ENCODE measurements around the gene GMPR.
A peak's percentile ranks its signal among the peaks of the same experiment; 100 is the strongest.

GMPR gene

DNA sequence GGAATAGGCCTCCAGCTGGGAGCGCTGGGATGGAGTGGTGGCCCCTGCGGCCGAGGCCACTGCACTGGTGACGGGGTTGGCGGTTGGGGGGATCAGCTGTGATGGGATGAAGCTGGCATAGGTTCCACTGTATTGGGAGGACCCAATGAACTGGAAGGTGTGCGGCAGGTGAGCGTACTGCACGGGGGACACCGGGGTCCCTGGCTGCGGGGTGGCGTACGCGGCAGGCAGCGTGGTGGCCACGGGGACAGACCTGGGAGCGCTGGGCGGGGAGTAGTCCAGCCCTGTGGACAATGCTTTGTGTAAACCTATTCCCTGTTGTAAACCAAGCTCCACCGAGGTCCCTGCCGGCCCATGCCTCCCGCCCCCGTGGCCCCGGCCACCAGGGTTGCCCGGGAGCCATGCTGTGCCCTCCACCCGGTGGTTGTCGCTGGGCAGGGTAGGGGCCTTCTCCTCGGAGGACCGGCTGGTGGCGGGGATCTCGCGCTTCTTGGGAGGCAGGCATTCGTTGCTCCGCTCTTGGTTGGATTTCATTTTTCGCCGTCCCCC, 89.5 kb downstream of the GMPR start:
- TF ChIP-seq, protein P1, sequence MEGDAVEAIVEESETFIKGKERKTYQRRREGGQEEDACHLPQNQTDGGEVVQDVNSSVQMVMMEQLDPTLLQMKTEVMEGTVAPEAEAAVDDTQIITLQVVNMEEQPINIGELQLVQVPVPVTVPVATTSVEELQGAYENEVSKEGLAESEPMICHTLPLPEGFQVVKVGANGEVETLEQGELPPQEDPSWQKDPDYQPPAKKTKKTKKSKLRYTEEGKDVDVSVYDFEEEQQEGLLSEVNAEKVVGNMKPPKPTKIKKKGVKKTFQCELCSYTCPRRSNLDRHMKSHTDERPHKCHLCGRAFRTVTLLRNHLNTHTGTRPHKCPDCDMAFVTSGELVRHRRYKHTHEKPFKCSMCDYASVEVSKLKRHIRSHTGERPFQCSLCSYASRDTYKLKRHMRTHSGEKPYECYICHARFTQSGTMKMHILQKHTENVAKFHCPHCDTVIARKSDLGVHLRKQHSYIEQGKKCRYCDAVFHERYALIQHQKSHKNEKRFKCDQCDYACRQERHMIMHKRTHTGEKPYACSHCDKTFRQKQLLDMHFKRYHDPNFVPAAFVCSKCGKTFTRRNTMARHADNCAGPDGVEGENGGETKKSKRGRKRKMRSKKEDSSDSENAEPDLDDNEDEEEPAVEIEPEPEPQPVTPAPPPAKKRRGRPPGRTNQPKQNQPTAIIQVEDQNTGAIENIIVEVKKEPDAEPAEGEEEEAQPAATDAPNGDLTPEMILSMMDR (IDR thresholded peaks at IDR 0.05; ENCODE audit: low read depth, low read length) = no peak

GRCh38 chr6:16329233-16329632, 90.8 kb downstream of the GMPR start:
- DNase-seq (ENCODE audit: extremely low read depth, low read depth) = no peak
- TF ChIP-seq, protein P1 (IDR thresholded peaks at IDR 0.05; ENCODE audit: low read depth, low read length) = no peak

More for the DNA sequence above, 89.5 kb downstream of the GMPR start:
- DNase-seq (ENCODE audit: extremely low read depth, low read depth) = no peak

- DNase-seq (ENCODE audit: extremely low read depth, low read depth) = no peak
- TF ChIP-seq, protein P1 (IDR thresholded peaks at IDR 0.05; ENCODE audit: low read depth, low read length) = peak; percentile 97
Observed at GRCh38 chr6:16331384-16332174, 93.2 kb downstream of the GMPR start.

DNA sequence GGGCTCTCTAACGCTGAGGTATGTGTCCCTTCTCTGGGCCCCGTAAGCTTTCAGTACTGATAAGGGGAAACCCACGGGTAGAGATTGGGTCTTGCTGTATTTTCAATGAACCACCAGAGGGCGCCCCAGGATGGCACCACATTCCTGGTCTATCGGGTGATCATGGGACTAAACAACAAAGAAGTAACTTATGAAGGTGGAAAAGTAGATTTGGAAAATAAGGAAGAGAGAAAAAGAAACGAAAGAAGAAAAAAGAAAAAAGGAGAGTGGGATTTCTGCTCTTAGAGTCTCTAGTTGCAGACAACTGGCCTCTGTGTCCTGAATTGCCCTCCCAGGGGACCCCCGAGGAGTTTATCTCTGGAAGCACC, 93.8 kb downstream of the GMPR start:
- TF ChIP-seq, protein P1 (IDR thresholded peaks at IDR 0.05; ENCODE audit: low read depth, low read length) = peak; percentile 79
- DNase-seq (ENCODE audit: extremely low read depth, low read depth) = no peak

DNA sequence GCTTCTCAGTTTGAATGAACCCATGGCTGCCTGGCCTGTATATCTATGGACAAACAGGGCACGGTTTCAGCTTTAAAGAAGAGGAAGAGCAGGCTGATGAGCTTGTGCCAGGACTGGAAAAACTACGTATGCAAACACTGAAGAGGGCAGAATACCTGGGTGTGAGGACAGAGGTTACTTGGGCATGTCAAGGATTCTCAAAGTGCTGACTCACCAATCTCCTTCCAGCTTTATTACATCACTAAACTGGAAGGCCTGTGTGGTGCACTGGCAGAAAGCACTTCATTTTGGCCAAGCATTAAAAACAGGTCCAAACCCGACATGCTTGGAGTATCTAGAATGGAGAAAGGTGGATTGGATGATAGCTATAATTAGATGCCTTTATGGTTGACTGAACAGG, 95.2 kb downstream of the GMPR start:
- TF ChIP-seq, protein P1 (IDR thresholded peaks at IDR 0.05; ENCODE audit: low read depth, low read length) = no peak
- DNase-seq (ENCODE audit: extremely low read depth, low read depth) = no peak

GRCh38 chr6:16334671-16335070, 96.3 kb downstream of the GMPR start:
- peak; percentile 79 for DNase-seq (ENCODE audit: extremely low read depth, low read depth)
- TF ChIP-seq, protein P1 (IDR thresholded peaks at IDR 0.05; ENCODE audit: low read depth, low read length) = no peak

DNA sequence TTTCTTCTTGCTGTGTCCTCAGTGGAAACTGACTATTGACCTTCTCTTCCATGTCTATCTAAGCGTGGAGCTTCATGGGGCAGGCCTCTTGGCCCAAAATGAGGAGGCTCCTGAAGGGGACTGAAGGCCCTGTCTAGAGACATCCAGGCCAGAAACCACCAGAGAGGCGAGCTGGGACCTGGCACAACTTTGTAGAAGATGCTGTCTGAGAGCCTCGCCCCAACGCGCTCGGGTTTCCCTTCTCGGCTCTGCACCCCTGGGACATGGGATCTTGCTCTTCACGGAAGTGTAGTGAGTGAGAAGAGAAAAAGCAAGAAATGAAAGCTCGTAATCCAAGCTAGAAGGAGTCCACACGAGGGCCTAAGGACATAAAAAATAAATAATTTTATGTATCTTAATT, 96.8 kb downstream of the GMPR start:
- TF ChIP-seq, protein P1 (IDR thresholded peaks at IDR 0.05; ENCODE audit: low read depth, low read length) = no peak
- no peak for DNase-seq (ENCODE audit: extremely low read depth, low read depth)
